ENCODE measurements around the gene CASK.

GRCh38 chrX:41653125-41653524, 270.2 kb downstream of the CASK start:
- TF ChIP-seq ZNF292 (CRISPR knock-in tag; IDR thresholded peaks at IDR 0.05; ENCODE audit: borderline replicate concordance, low read depth), result no peak
- TF ChIP-seq CTCF (CRISPR knock-in tag; IDR thresholded peaks at IDR 0.05), result no peak
- TF ChIP-seq TBL1XR1 (IDR thresholded peaks at IDR 0.05; ENCODE audit: borderline replicate concordance, low read length, partially characterized antibody), result no peak
- no peak for TF ChIP-seq ZNF503 (CRISPR knock-in tag; IDR thresholded peaks at IDR 0.05)
- TF ChIP-seq ZNF790 (CRISPR knock-in tag; IDR thresholded peaks at IDR 0.05; ENCODE audit: borderline replicate concordance), result no peak
- no peak for TF ChIP-seq NFATC3 (CRISPR knock-in tag; IDR thresholded peaks at IDR 0.05)
- no peak for TF ChIP-seq ZNF441 (CRISPR knock-in tag; IDR thresholded peaks at IDR 0.05; ENCODE audit: borderline replicate concordance)
- no peak for TF ChIP-seq REST (IDR thresholded peaks at IDR 0.05; ENCODE audit: borderline replicate concordance in 1 of 2, low read depth in 1 of 2, low read length in 2 of 2)
- no peak for TF ChIP-seq RNF2 (conservative IDR thresholded peaks at IDR 0.05; ENCODE audit: low read depth)
- no peak for TF ChIP-seq ZNF75D (CRISPR knock-in tag; IDR thresholded peaks at IDR 0.05; ENCODE audit: borderline replicate concordance)

All from HepG2 (cell line).